VCaP (cell line): Measurements from ENCODE around the gene BCAR3.

ENCODE experiments used
- H3K27ac ChIP-seq: fragments of 450-650 bp; 2 replicates; pipeline ENCODE4 v1.5.1; 2017
- CTCF ChIP-seq: fragments of 450-650 bp; conservative IDR thresholded peaks from 2 replicates; pipeline ENCODE4 v1.5.1; 2017; ENCODE audit warnings: mild to moderate bottlenecking, moderate library complexity

BCAR3 gene

GRCh38 chr1:93607814-93608186 is 73.8 kb downstream of the BCAR3 start:
- no peak overlapping the region for H3K27ac ChIP-seq
- no peak for TF ChIP-seq CTCF

GRCh38 chr1:93605812-93606512 is 75.7 kb downstream of the BCAR3 start:
- H3K27ac ChIP-seq: no peak overlapping the region
- no peak for TF ChIP-seq CTCF

GRCh38 chr1:93605026-93605568 is 76.5 kb downstream of the BCAR3 start:
- no peak overlapping the region for H3K27ac ChIP-seq
- no peak for TF ChIP-seq CTCF

GRCh38 chr1:93604411-93604810 is 77.2 kb downstream of the BCAR3 start:
- no peak for TF ChIP-seq CTCF
- H3K27ac ChIP-seq: no peak overlapping the region

- TF ChIP-seq CTCF: no peak
- H3K27ac ChIP-seq: no peak overlapping the region
These were observed 78.0 kb downstream of the BCAR3 start for GRCh38 chr1:93603601-93604000.

- H3K27ac ChIP-seq: no peak overlapping the region
- TF ChIP-seq CTCF: no peak
These were observed 78.5 kb downstream of the BCAR3 start for GRCh38 chr1:93603106-93603505.

GRCh38 chr1:93602101-93602500 is 79.5 kb downstream of the BCAR3 start:
- TF ChIP-seq CTCF: no peak
- no peak overlapping the region for H3K27ac ChIP-seq
